HG03159 (cell line): Measurements from ENCODE around the gene RNF114.
"Not testable (repeated sequence)": the region's sequence is repeated elsewhere in the genome, so short reads cannot be mapped to it uniquely, and the experiment has no call there.

Experiments
- ATAC-seq: cut with Tn5 transposase; IDR thresholded peaks from one replicate; pipeline ENCODE4 v1.9.1; 2021; ENCODE audit warnings: mild to moderate bottlenecking, moderate library complexity; ENCODE audit not compliant: unreplicated experiment

RNF114 gene

DNA sequence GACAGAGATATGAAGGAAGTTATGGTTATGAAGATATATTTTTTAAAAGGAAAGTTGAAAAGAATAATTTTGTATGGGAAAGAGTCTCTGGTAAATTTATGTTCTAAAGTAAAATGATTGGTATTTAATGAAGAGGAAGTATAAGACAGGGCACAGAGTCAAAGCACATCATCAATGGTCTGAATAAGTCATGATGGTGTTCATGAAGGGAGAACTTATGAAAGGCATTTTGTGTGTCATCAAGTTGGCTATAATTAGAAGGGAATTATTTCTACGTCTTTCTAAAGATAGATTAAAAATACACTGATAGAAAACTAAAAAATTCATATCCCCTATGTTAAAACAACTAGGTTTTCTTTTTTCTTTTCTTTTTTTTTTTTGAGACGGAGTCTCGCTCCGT lies 25.2 kb downstream of the RNF114 start:
- no peak for ATAC-seq

DNA sequence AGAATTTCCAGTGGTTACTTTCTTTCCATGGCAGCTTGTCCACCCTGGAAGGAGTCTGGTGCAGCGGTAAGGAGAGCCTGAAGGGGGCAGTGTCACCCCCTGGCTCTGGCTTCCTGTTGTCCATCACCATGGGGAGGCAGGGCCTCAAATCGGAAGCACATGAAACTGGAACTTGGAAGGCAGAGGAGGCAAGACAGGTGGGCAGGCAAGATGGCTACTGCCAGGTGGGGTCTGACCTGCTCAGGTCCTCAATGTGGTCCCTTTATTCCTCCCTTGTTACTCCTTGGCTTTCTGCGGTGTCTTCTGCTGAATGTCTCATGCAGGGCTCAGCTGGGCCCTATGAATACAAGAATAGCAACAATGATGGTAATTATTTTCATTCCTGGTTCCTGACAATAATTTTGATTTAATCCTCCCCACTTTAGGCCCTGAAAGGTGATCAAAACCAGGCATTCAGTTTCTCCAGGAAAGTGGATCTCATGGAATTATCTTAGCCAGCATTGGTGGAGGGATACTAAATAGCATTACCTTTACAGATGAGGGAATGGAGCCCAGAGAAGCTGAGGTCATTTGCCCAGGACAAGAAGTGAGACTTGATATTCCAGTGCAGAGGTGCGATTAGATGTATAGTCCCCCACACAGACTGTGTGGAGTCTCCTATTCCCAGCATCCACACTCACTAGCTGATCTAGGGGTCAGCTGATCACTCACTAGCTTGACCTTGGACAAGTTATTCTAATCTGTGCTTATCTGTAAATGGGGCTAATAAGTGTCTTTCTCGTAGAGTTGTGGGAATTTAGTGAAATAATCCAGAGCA lies 29.0 kb downstream of the RNF114 start:
- ATAC-seq: no peak

DNA sequence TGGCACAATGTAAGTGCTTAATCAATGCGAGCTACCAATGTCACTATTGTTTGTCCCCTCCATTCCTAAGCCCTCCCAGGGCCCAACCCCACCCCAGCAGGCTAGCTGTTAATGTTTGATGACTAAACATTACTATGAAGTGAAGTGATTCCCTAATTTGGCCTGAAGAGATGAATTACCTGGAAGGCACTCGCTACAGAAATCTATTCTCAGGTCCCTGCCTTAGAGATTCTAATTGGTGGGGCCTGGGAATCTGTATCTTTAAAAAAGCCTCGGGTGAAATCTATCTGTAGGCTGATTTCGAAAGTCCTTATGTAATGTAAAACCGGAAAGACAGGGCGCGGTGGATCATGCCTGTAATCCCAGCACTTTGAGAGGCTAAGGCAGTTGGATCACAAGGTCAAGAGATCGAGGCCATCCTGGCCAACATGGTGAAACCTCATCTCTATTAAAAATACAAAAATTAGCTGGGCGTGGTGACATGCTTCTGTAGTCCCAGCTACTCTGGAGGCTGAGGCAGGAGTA lies 29.6 kb downstream of the RNF114 start:
- ATAC-seq: no peak

DNA sequence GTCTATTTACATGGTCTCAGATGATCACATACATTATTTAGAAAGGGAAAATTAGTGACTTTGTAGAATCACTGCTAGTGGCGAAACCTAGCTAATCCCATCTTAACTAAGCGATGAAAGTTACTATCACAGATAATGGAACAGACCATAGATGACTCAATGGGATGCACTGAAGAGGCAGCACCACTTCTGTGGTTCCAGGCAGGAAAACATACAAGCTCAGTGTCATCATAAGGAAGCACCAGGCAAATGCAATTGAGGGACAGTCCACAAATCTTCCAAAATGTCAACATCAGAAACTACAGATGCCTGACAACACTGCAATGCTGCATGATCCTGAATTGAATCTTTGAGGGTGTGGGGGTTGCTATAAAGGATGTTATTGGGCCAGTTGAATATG lies 30.7 kb downstream of the RNF114 start:
- no peak for ATAC-seq

DNA sequence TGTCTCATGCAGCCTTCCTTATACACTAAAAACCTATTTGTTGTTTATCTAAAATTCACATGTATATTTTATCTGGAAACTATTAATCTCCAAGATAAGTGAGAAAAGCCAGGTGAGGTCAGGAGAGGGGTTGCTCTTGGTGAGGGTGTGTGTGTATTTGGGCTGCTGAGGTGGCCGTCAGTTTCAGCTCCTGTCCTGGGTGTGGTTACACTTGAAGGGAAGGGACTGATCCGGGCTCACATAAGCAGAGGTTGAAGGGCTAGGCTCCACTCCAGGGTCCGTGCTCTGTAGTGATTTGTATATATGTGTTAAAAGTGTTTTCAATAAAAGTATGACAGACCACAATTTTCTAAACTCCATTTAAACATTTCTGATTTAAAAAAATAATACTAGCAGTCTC lies 33.0 kb downstream of the RNF114 start:
- ATAC-seq: no peak

DNA sequence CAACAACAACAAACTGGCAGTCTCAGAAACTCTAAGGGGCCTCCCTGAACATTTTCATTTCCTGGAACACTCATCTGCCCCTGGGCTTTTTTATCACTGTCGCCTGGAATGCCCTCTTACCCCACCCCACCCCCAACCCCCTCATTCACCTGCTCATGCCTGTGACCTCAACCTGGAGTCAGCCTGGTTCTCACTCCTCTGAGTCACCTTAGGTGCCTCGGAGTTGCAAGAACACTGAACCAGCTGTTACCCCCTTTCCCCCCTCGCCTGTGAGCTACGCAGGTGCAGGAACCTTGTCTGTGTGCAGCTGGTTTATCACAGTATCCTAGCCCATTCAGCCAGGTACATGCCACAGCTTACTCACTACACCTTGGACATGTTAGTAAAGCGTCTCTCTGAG lies 33.7 kb downstream of the RNF114 start:
- no peak for ATAC-seq

DNA sequence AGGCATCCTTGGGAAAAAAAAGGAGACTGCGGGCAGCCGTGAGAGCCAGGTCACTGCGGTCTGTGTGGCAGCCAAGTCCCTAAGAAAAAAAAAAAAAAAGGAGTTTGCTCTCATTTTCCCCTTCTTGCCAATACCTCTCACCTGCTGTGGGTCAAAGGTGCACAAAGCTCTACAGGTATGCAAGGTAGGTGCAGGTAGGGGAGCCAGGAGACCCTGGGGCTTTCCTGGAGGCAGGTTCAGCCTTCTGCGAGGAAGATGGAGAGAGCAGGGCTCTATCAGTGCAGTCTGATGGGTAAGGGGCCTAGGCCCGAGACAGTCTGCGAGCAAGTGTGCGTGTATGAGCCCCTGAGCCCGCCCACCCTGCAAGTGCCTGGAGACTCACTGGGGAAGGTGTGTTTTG lies 34.3 kb downstream of the RNF114 start:
- no peak for ATAC-seq

DNA sequence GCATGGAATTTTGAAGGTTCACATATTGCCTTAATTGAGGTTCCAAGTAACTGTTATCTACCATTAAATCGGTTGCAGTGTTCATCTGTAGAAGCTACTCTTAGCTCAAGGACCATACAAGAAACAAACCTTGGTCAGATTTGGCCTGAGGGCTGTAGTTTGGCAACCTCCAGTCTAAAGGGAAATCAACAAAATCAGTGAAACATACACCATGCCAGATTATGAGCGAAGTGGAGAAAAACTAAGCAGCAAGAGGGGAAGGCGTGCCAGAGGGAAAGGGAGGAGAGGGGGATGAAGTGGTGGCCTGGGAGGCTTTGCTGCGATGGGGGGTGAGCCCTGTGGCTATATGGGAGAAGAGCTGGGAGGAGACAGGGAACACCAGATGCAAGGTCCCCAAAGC lies 37.8 kb downstream of the RNF114 start:
- ATAC-seq: no peak

DNA sequence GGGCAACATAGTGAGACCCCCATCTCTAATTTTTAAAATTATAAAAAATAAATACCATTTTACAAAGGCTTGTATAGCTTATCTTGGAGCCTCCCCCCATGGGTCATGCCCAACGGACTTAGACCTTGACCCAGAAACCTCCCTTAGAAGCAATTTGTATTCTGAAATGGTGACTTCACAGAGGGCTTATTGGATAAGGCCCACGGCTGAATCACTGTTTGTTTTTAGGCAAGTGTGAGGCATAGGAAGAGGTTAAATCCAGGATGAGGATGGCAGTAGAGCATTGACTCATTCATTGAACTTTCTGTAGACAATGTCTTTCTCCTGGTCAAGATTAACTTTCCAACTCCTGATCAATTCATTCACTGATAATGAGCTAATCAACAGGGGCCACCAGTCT lies 40.3 kb downstream of the RNF114 start:
- no peak for ATAC-seq

DNA sequence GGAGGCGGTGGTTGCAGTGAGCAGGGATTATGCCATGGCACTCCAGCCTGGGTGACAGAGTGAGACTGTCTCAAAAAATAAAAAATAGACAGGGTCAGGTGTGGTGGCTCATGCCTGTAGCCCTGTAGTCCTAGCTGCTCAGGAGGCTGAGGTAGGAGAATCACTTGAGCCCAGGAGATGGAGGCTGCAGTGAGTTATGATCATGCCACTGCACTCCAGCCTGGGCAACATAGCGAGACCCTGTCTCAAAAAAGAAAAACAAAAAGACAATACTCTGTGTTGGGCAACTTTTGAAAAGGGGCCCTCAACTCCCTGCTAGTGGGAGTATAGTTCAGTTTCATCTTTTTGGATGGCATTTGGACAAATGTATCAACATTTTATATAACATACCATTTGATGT lies 41.5 kb downstream of the RNF114 start:
- ATAC-seq: not testable (repeated sequence)

DNA sequence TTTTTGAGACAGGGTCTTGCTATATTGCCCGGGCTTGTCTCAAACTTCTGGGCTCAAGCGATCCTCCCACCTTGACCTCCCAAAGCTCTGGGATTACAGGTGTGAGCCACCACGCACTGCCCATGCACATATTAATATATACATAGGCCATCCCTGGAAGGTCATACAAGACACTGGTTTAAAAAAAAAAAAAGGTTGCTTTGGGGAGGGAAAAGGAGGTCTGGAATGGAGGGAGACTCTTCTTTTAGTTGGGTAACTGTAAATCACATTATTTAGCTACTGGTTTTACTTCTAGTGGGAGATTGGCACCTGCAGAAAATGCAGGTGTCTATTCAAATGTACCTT lies 42.5 kb downstream of the RNF114 start:
- ATAC-seq: no peak

DNA sequence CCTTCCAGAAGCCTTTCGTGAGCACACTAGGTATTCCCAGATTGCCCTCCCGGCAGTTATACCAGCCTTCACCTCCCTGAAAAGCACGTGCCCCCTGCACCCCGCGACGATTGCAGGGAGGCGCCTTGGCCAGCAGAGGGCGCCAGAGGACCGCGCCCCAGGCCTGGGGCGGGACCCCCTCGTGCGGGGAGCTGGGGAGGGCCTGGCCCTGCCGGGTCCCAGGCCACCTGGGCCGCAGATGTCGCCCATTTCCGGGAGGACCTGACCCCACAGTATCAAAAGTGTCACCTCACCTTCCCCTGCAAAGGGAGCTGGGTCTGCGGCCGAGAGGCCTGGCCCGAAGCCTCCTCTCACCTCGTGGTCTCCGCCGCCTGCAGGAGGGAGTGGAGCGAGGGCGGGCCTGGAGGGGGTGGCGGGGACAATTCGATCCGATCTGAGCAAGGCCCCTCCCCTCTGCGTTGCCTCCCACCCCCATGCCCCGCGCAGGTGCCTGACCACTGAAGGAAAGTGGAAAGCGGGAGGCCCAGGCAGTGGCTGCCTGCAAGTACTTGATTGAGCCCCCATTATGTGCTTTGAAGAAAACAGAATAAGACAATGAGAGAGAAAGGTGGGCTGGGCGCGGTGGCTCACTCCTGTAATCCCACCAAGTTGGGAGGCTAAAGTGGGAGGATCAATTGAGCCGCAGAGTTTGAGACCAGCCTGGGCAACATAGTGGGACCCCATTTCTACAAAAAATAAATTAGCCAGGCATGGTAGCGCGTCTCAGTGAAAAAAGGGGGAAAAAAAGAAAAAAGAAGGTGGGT lies 43.0 kb downstream of the RNF114 start:
- no peak for ATAC-seq

DNA sequence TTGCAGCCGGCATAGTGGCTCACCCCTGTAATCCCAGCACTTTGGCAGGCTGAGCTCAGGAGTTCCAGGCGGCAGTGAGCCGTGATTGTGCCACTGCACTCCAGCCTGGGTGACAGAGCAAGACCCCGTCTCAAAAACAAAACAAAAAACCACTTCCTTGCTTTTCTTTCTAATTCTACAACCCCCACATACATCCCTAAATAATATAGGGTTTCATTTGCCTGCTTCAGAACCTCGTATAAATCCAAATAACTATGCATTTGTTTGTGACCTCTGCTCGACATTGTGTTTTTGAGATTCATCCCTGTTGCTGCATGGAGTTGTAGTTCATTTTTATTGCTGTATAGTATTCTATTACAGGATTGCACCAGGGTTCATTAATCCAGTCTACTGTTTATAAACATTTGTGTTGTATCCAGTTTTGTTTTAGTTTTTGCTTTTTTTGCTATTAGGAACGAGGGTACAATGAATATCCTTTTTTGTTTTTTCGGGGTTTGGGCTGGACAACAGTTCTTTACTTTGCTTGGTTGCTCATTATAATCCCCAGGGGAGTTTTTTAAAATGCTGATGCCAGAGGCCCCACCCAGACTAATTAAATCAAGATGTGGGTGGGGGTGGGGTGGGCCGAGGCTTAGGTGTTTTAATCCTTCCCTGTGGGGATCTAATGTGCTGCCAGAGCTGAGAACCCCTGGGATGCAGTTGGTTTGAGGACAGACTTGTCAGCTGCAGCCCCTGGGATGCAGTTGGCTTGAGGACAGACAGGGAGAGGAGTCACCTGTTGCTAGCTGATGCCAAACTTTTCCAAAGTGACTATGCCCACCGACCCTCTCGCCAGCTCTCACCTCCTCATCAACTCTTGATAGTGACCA lies 44.2 kb downstream of the RNF114 start:
- no peak for ATAC-seq

DNA sequence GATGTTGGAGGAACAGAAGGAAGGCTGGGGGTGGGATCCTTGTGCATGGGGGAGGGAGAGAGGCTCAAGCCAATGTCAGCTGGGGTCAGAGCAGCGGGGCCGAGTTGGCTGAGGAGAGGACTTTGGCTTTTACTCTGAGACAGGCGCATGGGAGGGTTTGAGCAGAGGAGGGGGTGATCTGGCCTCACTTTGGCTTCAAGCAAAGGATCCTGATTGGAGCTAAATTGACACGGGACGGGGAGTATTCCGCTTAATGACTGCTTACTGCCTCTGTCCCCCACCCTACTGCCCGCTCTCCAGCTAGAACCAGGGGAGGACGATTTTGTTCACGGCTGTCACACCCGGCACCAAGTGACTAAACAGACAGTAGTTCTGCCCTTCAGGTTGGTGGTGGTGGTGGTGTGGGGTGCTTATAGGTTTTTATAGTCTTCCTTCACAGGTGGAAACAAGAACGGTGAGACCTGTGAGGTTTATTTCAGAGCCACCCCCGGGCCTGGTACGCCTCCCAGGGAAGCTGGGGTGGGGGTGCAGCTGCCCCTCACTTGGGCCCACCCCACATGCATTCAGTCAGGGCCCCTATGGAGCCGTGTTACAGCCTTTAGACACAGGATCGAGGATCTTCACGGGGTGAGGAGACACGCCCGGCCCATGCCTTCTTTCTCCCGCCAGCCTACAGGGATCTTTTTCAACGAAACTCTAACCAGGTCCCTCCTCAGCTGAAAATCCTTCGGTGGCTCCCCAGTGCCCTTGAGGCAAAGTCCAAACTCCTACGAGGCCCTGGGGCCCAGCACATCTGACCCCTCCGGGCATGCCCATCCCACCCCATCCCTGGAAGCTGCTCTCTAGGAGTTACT lies 45.2 kb downstream of the RNF114 start:
- no peak for ATAC-seq

DNA sequence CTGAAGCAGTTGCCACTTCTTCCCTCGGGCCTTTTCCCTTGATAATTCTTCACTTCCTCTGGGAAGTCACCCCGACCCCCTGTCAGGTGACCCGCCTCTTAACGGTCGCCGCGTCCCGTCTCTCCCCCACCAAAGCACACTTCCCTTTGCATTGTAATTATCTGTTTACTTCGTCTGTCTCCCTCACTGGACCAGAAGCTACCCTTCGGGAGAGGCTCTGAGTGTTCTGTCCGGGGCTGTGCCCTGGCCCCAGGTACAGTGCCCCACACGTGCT lies 45.8 kb downstream of the RNF114 start:
- ATAC-seq: no peak

DNA sequence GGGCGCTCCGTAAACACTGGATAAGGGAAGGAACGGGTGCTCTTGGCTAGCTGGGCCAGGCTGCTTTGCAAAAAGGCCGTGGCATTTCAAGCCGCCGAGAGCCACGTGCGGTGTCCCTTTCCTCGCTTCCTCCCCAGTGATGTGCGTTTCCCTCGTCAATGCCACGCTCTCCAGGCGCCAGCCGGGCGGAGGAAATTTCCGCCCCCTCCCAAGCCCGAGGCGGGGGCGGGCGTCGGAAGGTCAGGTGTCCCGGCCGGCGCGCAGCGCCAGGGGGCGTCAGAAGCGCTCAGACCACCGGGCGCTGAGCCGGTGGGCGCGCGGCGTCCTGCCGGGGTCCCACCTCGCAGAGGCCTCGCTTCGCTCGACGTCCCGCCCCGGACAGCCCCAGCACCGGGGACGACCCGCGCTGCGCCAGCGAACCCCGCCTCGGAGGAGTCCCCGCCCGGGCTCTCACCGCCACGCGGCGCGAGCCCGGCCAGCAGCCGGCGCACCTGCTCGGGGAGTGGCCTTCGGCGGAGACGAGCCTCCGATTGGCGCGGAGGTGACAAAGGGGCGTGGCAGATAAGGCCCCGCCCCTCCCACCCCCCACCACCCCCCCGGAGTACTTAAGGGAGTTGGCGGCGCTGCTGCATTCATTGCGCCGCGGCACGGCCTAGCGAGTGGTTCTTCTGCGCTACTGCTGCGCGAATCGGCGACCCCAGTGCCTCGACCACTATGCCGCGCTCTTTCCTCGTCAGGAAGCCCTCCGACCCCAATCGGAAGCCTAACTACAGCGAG lies 46.3 kb downstream of the RNF114 start, which contains the start of gene SNAI1:
Gene SNAI1 (plus strand): TSS at position 635 of the 777 bp plus-strand sequence. CDS start 80 bp downstream, at position 715.
- peak; percentile 79 for ATAC-seq

DNA sequence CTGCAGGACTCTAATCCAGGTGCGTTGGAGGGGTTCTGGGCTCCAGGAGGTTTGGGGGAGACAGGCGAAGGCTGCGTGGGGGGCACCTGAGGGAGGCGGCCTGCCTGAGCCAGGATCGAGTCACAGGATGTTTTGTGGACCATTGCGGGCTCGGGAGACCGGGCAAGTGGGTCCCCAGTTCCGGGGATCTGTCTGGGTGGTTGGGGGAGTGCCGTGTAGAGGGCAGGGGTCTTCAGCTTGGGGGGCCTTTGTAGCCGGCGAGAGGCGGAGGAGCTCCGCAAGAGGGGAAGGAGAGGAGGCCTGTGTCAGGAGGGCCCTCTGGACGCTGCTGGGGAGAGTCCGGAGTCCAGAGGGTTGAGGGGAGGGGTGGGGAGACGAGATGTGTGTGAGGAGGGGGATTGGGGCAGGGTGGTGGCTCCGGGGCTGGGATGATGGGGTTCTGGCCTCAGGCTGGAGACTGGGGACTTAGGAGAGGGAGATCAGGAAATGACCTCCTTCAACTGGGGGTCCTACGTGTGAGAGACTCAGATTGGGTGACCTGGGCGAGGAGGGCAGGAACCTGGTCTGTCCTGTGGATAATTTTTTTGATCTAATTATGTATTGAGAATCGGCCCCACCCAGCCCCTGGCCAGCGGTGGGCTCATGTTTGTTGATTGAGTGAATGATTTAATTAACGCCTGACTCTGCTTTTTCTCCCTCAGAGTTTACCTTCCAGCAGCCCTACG lies 47.1 kb downstream of the RNF114 start:
- no peak for ATAC-seq

DNA sequence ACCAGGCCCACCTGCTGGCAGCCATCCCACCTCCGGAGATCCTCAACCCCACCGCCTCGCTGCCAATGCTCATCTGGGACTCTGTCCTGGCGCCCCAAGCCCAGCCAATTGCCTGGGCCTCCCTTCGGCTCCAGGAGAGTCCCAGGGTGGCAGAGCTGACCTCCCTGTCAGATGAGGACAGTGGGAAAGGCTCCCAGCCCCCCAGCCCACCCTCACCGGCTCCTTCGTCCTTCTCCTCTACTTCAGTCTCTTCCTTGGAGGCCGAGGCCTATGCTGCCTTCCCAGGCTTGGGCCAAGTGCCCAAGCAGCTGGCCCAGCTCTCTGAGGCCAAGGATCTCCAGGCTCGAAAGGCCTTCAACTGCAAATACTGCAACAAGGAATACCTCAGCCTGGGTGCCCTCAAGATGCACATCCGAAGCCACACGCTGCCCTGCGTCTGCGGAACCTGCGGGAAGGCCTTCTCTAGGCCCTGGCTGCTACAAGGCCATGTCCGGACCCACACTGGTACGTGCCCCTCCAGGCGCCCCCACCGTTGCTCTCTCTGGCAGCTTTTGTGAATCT lies 47.7 kb downstream of the RNF114 start:
- ATAC-seq: no peak
